K562 (cell line): ENCODE measurements around the gene CTIF. TPM values are rescaled to one million over a fixed set of nuclear protein-coding genes. Genes with fewer than 3 reads are reported as not detected.

Experiments
- ATAC-seq: fragments of 200-7000 bp; cut with Tn5 transposase; 3 replicates; pipeline ENCODE4 v1.9.1; 2020; ENCODE audit warnings: moderate library complexity
- BruUV-seq: library from RNA; stranded (reverse); fragments of 400-500 nt; replicated peaks from 2 replicates; lab custom pipeline; 2021; lab: Mats Ljungman, UMichigan
- CTCF ChIA-PET: fragments of 300-600 bp; formaldehyde crosslinking; extraction: SDS; loops from one replicate; lab custom pipeline; 2021; ENCODE audit warnings: low intra/inter-chr PET ratio; lab: Yijun Ruan, JAX
- POLR2A ChIA-PET: fragments of 300-600, 350-650 bp; sonication (Branson Sonifier 250); formaldehyde crosslinking; extraction: SDS; loops from one replicate; lab custom pipeline; 2021; ENCODE audit warnings: antibody characterized with exemption, inconsistent platforms; lab: Yijun Ruan, JAX
- DNase-seq, 4 experiments: peaks; one replicate each; pipeline versions ENCODE4 v3.0.0 to v3.0.0-alpha.2; 2011 to 2018; ENCODE audit warnings: low spot score in 3 of 4, mixed read lengths in 3 of 4; ENCODE audit errors: extremely low read depth in 1 of 4
- FAIRE-seq: peaks from 2 replicates; lab custom pipeline; 2011; peaks lifted over from hg19 to GRCh38; lab: Jason Lieb, UNC
- H2AFZ ChIP-seq: 2 replicates; pipeline ENCODE4 v1.6.0; 2011; ENCODE audit warnings: low read depth, low read length, control low read depth, inconsistent platforms
- H3K27ac ChIP-seq: fragments of 200-600 bp; 3 replicates; pipeline ENCODE4 v1.8.0; 2011; ENCODE audit warnings: low read depth, mild to moderate bottlenecking, control low read depth, inconsistent platforms, low read length, moderate library complexity, mixed read lengths; ENCODE audit errors: extremely low read depth
- H3K27me3 ChIP-seq, 2 experiments: fragments of 300-600 bp in 1 of 2; 2 replicates in 1 of 2; 3 replicates in 1 of 2; pipeline versions ENCODE4 v1.6.0 to v1.8.0; 2011; ENCODE audit warnings: inconsistent platforms in 2 of 2, low read length in 2 of 2, mild to moderate bottlenecking in 1 of 2, mixed read lengths in 1 of 2, moderate library complexity in 1 of 2; ENCODE audit not compliant: control insufficient read depth in 2 of 2, insufficient read depth in 2 of 2
- H3K36me3 ChIP-seq: fragments of 300-600 bp; 3 replicates; pipeline ENCODE4 v1.8.0; 2011; ENCODE audit warnings: mild to moderate bottlenecking, low read length, inconsistent platforms; ENCODE audit not compliant: control insufficient read depth, insufficient read depth
- H3K4me1 ChIP-seq, 2 experiments: fragments of 200-600 bp in 1 of 2; replicated peaks in 1 of 2; 2 replicates in 1 of 2; 3 replicates in 1 of 2; pipeline versions ENCODE4 v1.5.1 to v1.8.0; 2011; ENCODE audit warnings: inconsistent platforms in 2 of 2, low read length in 2 of 2, mild to moderate bottlenecking in 1 of 2, mixed read lengths in 1 of 2, moderate library complexity in 1 of 2; ENCODE audit not compliant: control insufficient read depth in 2 of 2, insufficient read depth in 2 of 2
- H3K4me2 ChIP-seq: 2 replicates; pipeline ENCODE4 v1.6.1; 2011; ENCODE audit warnings: low read length, control low read depth, inconsistent platforms, mixed read lengths; ENCODE audit not compliant: insufficient read depth
- H3K4me3 ChIP-seq: fragments of 200-600 bp; sonication (generic), shearing (Covaris generic); 2 replicates; pipeline ENCODE4 v1.5.1; 2016; ENCODE audit warnings: control low read depth, inconsistent platforms
- H3K79me2 ChIP-seq: fragments of 200-600 bp; 3 replicates; pipeline ENCODE4 v1.8.0; 2011; ENCODE audit warnings: low read length, inconsistent platforms; ENCODE audit not compliant: control insufficient read depth, insufficient read depth
- H3K9ac ChIP-seq, 2 experiments: 2 replicates each; pipeline versions ENCODE4 v1.6.0 to v1.6.1; 2011; ENCODE audit warnings: low read depth in 2 of 2, low read length in 2 of 2, control low read depth in 1 of 2, inconsistent platforms in 1 of 2, mild to moderate bottlenecking in 1 of 2, mixed read lengths in 1 of 2; ENCODE audit not compliant: insufficient read depth in 1 of 2
- H3K9me1 ChIP-seq: one replicate; pipeline ENCODE4 v1.6.0; 2011; ENCODE audit warnings: inconsistent platforms, mild to moderate bottlenecking, low read length, moderate library complexity; ENCODE audit not compliant: control insufficient read depth, insufficient read depth
- H3K9me3 ChIP-seq: replicated peaks from 2 replicates; pipeline ENCODE4 v1.5.1; 2011; ENCODE audit warnings: low read depth, low read length, inconsistent platforms; ENCODE audit not compliant: control insufficient read depth, insufficient read depth
- H4K20me1 ChIP-seq: replicated peaks from 2 replicates; pipeline ENCODE4 v1.6.1; 2011; ENCODE audit warnings: low read length, inconsistent platforms, mixed read lengths; ENCODE audit not compliant: control insufficient read depth, insufficient read depth
- BDP1 ChIP-seq: IDR thresholded peaks from 3 replicates; pipeline ENCODE4 v1.6.1; 2011; ENCODE audit not compliant: insufficient read length, insufficient read depth
- CAMTA2 ChIP-seq: fragments of 250-450 bp; sonication (Bioruptor Pico); conservative IDR thresholded peaks from 2 replicates; pipeline ENCODE4 v1.5.1; 2022
- GTF2A2 ChIP-seq: IDR thresholded peaks from 2 replicates; pipeline ENCODE4 v1.6.1; 2016; ENCODE audit warnings: mild to moderate bottlenecking, missing genetic modification characterization, missing compliant biosample characterization
- HNRNPH1 ChIP-seq: fragments of 200-400 bp; formaldehyde crosslinking; optimal IDR thresholded peaks from 2 replicates; pipeline ENCODE3; 2017; ENCODE audit warnings: low read depth, mild to moderate bottlenecking, low read length, moderate library complexity
- KDM2B ChIP-seq: fragments of 250-450 bp; sonication (Bioruptor Pico); IDR thresholded peaks from 2 replicates; pipeline ENCODE4 v1.8.0; 2021; ENCODE audit warnings: mild to moderate bottlenecking, moderate library complexity
- PCBP1 ChIP-seq: fragments of 200-400 bp; formaldehyde crosslinking; IDR thresholded peaks from 2 replicates; pipeline ENCODE4 v1.6.1; 2018; ENCODE audit warnings: mild to moderate bottlenecking, low read depth, low read length; ENCODE audit not compliant: poor library complexity, severe bottlenecking
- RBM15 ChIP-seq: fragments of 200-400 bp; formaldehyde crosslinking; IDR thresholded peaks from 2 replicates; pipeline ENCODE4 v1.6.1; 2018; ENCODE audit warnings: mild to moderate bottlenecking, low read length, moderate library complexity; ENCODE audit not compliant: insufficient read depth
- SAFB2 ChIP-seq: fragments of 200-400 bp; formaldehyde crosslinking; IDR thresholded peaks from 2 replicates; pipeline ENCODE4 v1.6.1; 2018; ENCODE audit warnings: borderline replicate concordance, low read length, low read depth, moderate library complexity; ENCODE audit not compliant: severe bottlenecking
- SMARCA5 ChIP-seq: fragments of 450-650 bp; IDR thresholded peaks from 2 replicates; pipeline ENCODE4 v1.6.1; 2016
- TAF1 ChIP-seq: IDR thresholded peaks from 2 replicates; pipeline ENCODE4 v1.6.1; 2011; ENCODE audit warnings: mild to moderate bottlenecking, low read length, moderate library complexity; ENCODE audit not compliant: insufficient read depth, control insufficient read depth, severe bottlenecking; ENCODE audit errors: extremely low read depth
- TGIF2 ChIP-seq: sonication (generic); formaldehyde crosslinking; IDR thresholded peaks from 2 replicates; pipeline ENCODE4 v1.8.1; 2022; ENCODE audit warnings: mild to moderate bottlenecking, missing genetic modification reagents, moderate library complexity
- WGBS: fragments of 100-300 bp; shearing (Covaris generic); methylation state at CpG from one replicate; pipeline ENCODE4 v1.1.6; 2016; ENCODE audit warnings: low coverage, mixed read lengths; ENCODE audit not compliant: insufficient coverage; ENCODE audit errors: missing lambda C conversion rate; 5-methylcytosine and 5-hydroxymethylcytosine counted together
- in situ Hi-C: fragments of 300-500 bp; cut with MboI; formaldehyde crosslinking; loops from 4 replicates; pipeline ENCODE4 v1.15.0; 2018; ENCODE audit warnings: inconsistent platforms, mixed read lengths
- intact Hi-C: fragments of 100-400 bp; cut with micrococcal nuclease; formaldehyde crosslinking; loops from 2 replicates; pipeline ENCODE4 v1.14.2; 2022
- polyA plus RNA-seq, 8 experiments: library from polyadenylated mRNA; depleted of rRNA in 4 of 8; stranded (reverse) in 5 of 8; unstranded in 3 of 8; fragments of >200 nt; fragmentation: Nextera tagmentation in 2 of 8; fragmentation: Illumina TruSeq in 1 of 8; extraction: Ambion mirVana in 2 of 8; extraction: Trizol in 1 of 8; gene quantifications; 2 replicates each; pipeline versions ENCODE4 v1.2.1 to v1.2.3, GENCODE V29; 2011 to 2014; ENCODE audit warnings: inconsistent platforms in 1 of 8, missing spikeins in 1 of 8
- total RNA-seq, 7 experiments: library from RNA; depleted of rRNA in 6 of 7; stranded (reverse); fragments of >200 nt in 6 of 7; fragmentation: Illumina TruSeq in 2 of 7; extraction: Trizol in 2 of 7; gene quantifications; 2 replicates each; pipeline versions ENCODE4 v1.2.1 to v1.2.3, GENCODE V29; 2011 to 2021; ENCODE audit warnings: low replicate concordance in 1 of 7
- TF ChIP-seq, protein P1 (sequence below), 3 experiments: fragments of 200-800 bp in 1 of 3; sonication (Bioruptor generic) in 1 of 3; sonication (generic) in 1 of 3; formaldehyde crosslinking in 1 of 3; IDR thresholded peaks; 2 replicates each; pipeline versions ENCODE4 v1.6.1 to v1.8.0; 2016 to 2022; ENCODE audit warnings: mild to moderate bottlenecking in 2 of 3, missing compliant biosample characterization in 2 of 3, missing genetic modification characterization in 2 of 3, missing genetic modification reagents in 1 of 3
- TF ChIP-seq, protein P2 (sequence below): fragments of 250-450 bp; sonication (Bioruptor Pico); IDR thresholded peaks from 2 replicates; pipeline ENCODE4 v1.5.0; 2022; ENCODE audit warnings: mild to moderate bottlenecking
- TF ChIP-seq, protein P3 (sequence below): fragments of 450-650 bp; IDR thresholded peaks from 2 replicates; pipeline ENCODE4 v1.6.1; 2016; ENCODE audit warnings: mild to moderate bottlenecking
- TF ChIP-seq, protein P4 (sequence below): fragments of 250-450 bp; sonication (Bioruptor Pico); IDR thresholded peaks from 2 replicates; pipeline ENCODE4 v1.8.0; 2021; ENCODE audit warnings: moderate library complexity, mild to moderate bottlenecking, inconsistent platforms

The CTIF gene
- total and polyA plus RNA-seq, 9 of the 15 experiments (the other 6 are each of a cell fraction or from before 2014, with no cell fraction given) = 0.17 to 11.5 (median 2.2) TPM

DNA sequence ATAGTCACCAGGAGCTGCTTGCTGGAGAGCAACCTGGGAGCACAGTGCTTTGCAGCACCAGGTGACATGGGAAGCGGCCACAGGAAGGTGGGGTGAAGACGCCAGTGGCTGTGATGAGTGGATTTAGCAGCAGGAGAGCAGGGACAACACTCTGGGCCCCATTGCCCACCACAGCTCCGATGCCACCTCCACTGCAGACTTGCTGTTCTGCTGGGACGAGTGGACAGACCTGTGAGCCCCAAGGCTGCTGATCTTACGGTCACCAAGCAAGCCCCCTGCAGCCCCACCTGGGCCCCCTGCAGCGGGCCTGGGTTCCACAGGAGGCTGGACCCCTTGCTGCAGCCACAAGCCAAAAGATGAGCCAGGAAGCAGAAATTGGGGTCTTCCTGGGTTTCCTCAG lies 73.7 kb downstream of the CTIF start:
- DNase-seq (no peak), FAIRE-seq (no peak), ATAC-seq (no peak)
- Histone ChIP-seq H3K79me2 (no peaks in the 10 kb centered on the region), H4K20me1 (peaks cover 26% of the 10 kb centered on the region), H3K9me1 (no peaks in the 10 kb centered on the region), H3K4me2 (no peak overlapping the region), H3K4me3 (no peak overlapping the region), H3K36me3 (no peaks in the 10 kb centered on the region), H3K9ac (no peak overlapping the region), H3K9me3 (no peaks in the 10 kb centered on the region), H3K4me1 (peaks cover 0 to 12% of the 10 kb centered on the region in 2 experiments; a peak in 2 of 5 replicates), H3K27me3 (no peaks in the 10 kb centered on the region), H2AFZ (no peak overlapping the region), H3K27ac (no peak overlapping the region)
- 41% methylated on average over 6 of the region's 6 CpGs for WGBS
- CTCF ChIA-PET = no interaction called here
- no TSS peak for BruUV-seq
- in situ Hi-C loops (no loop called here), intact Hi-C loops (no loop called here)
- POLR2A ChIA-PET = no interaction called here
- TF ChIP-seq, protein P1, sequence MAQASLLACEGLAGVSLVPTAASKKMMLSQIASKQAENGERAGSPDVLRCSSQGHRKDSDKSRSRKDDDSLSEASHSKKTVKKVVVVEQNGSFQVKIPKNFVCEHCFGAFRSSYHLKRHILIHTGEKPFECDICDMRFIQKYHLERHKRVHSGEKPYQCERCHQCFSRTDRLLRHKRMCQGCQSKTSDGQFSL (CRISPR knock-in tag; IDR thresholded peaks at IDR 0.05) = no peak
- TF ChIP-seq, protein P1 (tag; IDR thresholded peaks at IDR 0.05) = no peak
- TF ChIP-seq TGIF2 (no peak), BDP1 (no peak), RBM15 (no peak), TAF1 (no peak), PCBP1 (no peak), KDM2B (CRISPR knock-in tag) (no peak), CAMTA2 (CRISPR knock-in tag) (no peak), SAFB2 (no peak), SMARCA5 (no peak), HNRNPH1 (no peak), GTF2A2 (tag) (no peak)
- TF ChIP-seq, protein P2, sequence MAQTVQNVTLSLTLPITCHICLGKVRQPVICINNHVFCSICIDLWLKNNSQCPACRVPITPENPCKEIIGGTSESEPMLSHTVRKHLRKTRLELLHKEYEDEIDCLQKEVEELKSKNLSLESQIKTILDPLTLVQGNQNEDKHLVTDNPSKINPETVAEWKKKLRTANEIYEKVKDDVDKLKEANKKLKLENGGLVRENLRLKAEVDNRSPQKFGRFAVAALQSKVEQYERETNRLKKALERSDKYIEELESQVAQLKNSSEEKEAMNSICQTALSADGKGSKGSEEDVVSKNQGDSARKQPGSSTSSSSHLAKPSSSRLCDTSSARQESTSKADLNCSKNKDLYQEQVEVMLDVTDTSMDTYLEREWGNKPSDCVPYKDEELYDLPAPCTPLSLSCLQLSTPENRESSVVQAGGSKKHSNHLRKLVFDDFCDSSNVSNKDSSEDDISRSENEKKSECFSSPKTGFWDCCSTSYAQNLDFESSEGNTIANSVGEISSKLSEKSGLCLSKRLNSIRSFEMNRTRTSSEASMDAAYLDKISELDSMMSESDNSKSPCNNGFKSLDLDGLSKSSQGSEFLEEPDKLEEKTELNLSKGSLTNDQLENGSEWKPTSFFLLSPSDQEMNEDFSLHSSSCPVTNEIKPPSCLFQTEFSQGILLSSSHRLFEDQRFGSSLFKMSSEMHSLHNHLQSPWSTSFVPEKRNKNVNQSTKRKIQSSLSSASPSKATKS (CRISPR knock-in tag) = no peak
- TF ChIP-seq, protein P3, sequence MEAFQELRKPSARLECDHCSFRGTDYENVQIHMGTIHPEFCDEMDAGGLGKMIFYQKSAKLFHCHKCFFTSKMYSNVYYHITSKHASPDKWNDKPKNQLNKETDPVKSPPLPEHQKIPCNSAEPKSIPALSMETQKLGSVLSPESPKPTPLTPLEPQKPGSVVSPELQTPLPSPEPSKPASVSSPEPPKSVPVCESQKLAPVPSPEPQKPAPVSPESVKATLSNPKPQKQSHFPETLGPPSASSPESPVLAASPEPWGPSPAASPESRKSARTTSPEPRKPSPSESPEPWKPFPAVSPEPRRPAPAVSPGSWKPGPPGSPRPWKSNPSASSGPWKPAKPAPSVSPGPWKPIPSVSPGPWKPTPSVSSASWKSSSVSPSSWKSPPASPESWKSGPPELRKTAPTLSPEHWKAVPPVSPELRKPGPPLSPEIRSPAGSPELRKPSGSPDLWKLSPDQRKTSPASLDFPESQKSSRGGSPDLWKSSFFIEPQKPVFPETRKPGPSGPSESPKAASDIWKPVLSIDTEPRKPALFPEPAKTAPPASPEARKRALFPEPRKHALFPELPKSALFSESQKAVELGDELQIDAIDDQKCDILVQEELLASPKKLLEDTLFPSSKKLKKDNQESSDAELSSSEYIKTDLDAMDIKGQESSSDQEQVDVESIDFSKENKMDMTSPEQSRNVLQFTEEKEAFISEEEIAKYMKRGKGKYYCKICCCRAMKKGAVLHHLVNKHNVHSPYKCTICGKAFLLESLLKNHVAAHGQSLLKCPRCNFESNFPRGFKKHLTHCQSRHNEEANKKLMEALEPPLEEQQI = no peak
- TF ChIP-seq, protein P4, sequence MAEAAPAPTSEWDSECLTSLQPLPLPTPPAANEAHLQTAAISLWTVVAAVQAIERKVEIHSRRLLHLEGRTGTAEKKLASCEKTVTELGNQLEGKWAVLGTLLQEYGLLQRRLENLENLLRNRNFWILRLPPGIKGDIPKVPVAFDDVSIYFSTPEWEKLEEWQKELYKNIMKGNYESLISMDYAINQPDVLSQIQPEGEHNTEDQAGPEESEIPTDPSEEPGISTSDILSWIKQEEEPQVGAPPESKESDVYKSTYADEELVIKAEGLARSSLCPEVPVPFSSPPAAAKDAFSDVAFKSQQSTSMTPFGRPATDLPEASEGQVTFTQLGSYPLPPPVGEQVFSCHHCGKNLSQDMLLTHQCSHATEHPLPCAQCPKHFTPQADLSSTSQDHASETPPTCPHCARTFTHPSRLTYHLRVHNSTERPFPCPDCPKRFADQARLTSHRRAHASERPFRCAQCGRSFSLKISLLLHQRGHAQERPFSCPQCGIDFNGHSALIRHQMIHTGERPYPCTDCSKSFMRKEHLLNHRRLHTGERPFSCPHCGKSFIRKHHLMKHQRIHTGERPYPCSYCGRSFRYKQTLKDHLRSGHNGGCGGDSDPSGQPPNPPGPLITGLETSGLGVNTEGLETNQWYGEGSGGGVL (CRISPR knock-in tag) = no peak
